Panc1 (cell line): ENCODE data around the gene KLRD1.

Source experiments
- POLR2AphosphoS5 ChIP-seq: IDR thresholded peaks from 2 replicates; pipeline ENCODE4 v1.6.1; 2012; ENCODE audit warnings: mild to moderate bottlenecking, low read depth, low read length, moderate library complexity
- SIN3A ChIP-seq: IDR thresholded peaks from 2 replicates; pipeline ENCODE4 v1.6.1; 2012; ENCODE audit warnings: low read depth, mild to moderate bottlenecking, low read length, moderate library complexity, borderline replicate concordance; ENCODE audit not compliant: insufficient read depth
- TCF7L2 ChIP-seq: IDR thresholded peaks from 2 replicates; pipeline ENCODE4 v1.6.1; 2011; ENCODE audit warnings: mild to moderate bottlenecking, low read depth, low read length, inconsistent platforms
- TF ChIP-seq, protein P1 (sequence below): fragments of 450-650 bp; IDR thresholded peaks from 2 replicates; pipeline ENCODE4 v1.5.1; 2017; ENCODE audit warnings: mild to moderate bottlenecking
- TF ChIP-seq, protein P2 (sequence below), 2 experiments: IDR thresholded peaks; 2 replicates each; pipeline ENCODE4 v1.6.1; 2011 to 2012; ENCODE audit warnings: low read depth in 2 of 2, control low read depth in 1 of 2, low read length in 1 of 2, mild to moderate bottlenecking in 1 of 2, moderate library complexity in 1 of 2; ENCODE audit not compliant: insufficient read depth in 1 of 2

GRCh38 chr12:10320643-10321042 is 13.0 kb downstream of the KLRD1 start:
- TF ChIP-seq, protein P1, sequence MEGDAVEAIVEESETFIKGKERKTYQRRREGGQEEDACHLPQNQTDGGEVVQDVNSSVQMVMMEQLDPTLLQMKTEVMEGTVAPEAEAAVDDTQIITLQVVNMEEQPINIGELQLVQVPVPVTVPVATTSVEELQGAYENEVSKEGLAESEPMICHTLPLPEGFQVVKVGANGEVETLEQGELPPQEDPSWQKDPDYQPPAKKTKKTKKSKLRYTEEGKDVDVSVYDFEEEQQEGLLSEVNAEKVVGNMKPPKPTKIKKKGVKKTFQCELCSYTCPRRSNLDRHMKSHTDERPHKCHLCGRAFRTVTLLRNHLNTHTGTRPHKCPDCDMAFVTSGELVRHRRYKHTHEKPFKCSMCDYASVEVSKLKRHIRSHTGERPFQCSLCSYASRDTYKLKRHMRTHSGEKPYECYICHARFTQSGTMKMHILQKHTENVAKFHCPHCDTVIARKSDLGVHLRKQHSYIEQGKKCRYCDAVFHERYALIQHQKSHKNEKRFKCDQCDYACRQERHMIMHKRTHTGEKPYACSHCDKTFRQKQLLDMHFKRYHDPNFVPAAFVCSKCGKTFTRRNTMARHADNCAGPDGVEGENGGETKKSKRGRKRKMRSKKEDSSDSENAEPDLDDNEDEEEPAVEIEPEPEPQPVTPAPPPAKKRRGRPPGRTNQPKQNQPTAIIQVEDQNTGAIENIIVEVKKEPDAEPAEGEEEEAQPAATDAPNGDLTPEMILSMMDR: no peak
- no peak for TF ChIP-seq POLR2AphosphoS5
- no peak for TF ChIP-seq SIN3A
- TF ChIP-seq, protein P2, sequence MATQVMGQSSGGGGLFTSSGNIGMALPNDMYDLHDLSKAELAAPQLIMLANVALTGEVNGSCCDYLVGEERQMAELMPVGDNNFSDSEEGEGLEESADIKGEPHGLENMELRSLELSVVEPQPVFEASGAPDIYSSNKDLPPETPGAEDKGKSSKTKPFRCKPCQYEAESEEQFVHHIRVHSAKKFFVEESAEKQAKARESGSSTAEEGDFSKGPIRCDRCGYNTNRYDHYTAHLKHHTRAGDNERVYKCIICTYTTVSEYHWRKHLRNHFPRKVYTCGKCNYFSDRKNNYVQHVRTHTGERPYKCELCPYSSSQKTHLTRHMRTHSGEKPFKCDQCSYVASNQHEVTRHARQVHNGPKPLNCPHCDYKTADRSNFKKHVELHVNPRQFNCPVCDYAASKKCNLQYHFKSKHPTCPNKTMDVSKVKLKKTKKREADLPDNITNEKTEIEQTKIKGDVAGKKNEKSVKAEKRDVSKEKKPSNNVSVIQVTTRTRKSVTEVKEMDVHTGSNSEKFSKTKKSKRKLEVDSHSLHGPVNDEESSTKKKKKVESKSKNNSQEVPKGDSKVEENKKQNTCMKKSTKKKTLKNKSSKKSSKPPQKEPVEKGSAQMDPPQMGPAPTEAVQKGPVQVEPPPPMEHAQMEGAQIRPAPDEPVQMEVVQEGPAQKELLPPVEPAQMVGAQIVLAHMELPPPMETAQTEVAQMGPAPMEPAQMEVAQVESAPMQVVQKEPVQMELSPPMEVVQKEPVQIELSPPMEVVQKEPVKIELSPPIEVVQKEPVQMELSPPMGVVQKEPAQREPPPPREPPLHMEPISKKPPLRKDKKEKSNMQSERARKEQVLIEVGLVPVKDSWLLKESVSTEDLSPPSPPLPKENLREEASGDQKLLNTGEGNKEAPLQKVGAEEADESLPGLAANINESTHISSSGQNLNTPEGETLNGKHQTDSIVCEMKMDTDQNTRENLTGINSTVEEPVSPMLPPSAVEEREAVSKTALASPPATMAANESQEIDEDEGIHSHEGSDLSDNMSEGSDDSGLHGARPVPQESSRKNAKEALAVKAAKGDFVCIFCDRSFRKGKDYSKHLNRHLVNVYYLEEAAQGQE (IDR thresholded peaks at IDR 0.05; ENCODE audit: insufficient read depth in 1 of 2, low read depth in 2 of 2, low read length in 1 of 2): no peak
- no peak for TF ChIP-seq TCF7L2
